NT2/D1 (cell line): Measurements from ENCODE around the gene EPS15.

Experiments used
- SUZ12 ChIP-seq: IDR thresholded peaks from 2 replicates; pipeline ENCODE4 v1.6.1; 2011; ENCODE audit not compliant: insufficient read length, insufficient read depth; ENCODE audit errors: extremely low read depth
- ZNF274 ChIP-seq: IDR thresholded peaks from 2 replicates; pipeline ENCODE4 v1.6.1; 2011; ENCODE audit warnings: mild to moderate bottlenecking, low read depth, low read length

DNA sequence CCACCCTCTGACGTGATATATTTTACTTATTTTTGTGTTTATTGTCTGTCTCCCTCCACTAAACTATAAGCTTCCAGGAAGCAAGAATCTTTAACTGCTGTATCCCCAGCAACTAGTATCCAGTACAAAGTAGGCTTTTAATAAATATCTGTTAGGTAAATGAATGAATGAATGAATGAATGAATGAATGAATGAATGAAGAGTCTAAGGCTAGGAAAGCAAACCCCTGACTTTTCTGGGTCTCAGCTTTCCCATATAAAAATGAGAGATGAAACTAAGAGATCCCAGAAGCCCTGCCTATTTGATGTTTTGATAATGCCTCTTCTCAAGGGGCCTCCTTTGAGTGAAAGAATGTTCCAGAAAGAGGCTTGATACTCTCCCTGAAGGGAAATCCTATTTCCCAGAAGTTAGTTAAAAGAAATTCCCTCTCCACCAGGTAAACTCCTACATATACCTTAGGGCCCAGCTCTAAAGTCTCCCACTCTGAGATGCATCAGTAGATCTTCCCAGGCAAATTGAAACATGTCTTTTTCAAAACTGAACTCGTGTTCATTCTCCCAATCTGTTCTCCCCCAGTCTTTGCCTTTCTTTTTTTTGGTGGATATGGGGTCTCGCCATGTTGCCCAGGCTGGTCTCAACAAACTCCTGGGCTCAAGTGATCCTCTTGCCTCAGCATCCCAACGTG lies 196.5 kb downstream of the EPS15 start:
- no peak for TF ChIP-seq ZNF274
- no peak for TF ChIP-seq SUZ12
